Tibial artery (tissue), 4 donors: ENCODE measurements around the gene GABRG3.

Source experiments
- DNase-seq, 2 donors: peaks; one replicate each; pipeline ENCODE4 v3.0.0-alpha.2; 2019
- H3K27ac ChIP-seq, 2 donors: fragments of 200-600 bp; sonication (generic) in 1 of 2; 1 replicate in 1 of 2; 2 replicates in 1 of 2; pipeline ENCODE4 v1.5.1; 2018 to 2019; ENCODE audit warnings: mild to moderate bottlenecking in 1 of 2
- H3K27me3 ChIP-seq, 2 donors: fragments of 200-600 bp; sonication (generic) in 1 of 2; one replicate each; pipeline versions ENCODE4 v1.5.1 to v1.6.0; 2016 to 2019
- H3K36me3 ChIP-seq, 3 donors: fragments of 200-600 bp; sonication (generic) in 2 of 3; one replicate each; pipeline ENCODE4 v1.5.1; 2016 to 2019; ENCODE audit warnings: mild to moderate bottlenecking in 2 of 3
- H3K4me1 ChIP-seq, 4 donors: fragments of 200-600 bp; sonication (generic) in 2 of 4; 1 replicate in 3 of 4; 2 replicates in 1 of 4; pipeline ENCODE4 v1.5.1; 2016 to 2019
- H3K4me3 ChIP-seq, 2 donors: fragments of 200-600 bp; sonication (generic) in 1 of 2; 1 replicate in 1 of 2; 2 replicates in 1 of 2; pipeline ENCODE4 v1.5.1; 2018 to 2019; ENCODE audit warnings: mild to moderate bottlenecking in 2 of 2
- H3K9me3 ChIP-seq, 3 donors: fragments of 200-600 bp; sonication (generic) in 1 of 3; one replicate each; pipeline ENCODE4 v1.5.1; 2016 to 2019
- CTCF ChIP-seq, 2 experiments: fragments of 200-600 bp in 1 of 2; fragments of 450-650 bp in 1 of 2; IDR thresholded peaks; one replicate each; pipeline ENCODE4 v1.5.1; 2017 to 2019; ENCODE audit warnings: antibody characterized with exemption in 2 of 2, mild to moderate bottlenecking in 1 of 2, moderate library complexity in 1 of 2
- intact Hi-C: fragments of 100-400 bp; cut with DNase I; formaldehyde crosslinking; loops from one replicate; pipeline ENCODE4 v1.15.0; 2023; ENCODE audit warnings: low total_unique reads

Gene GABRG3

GRCh38 chr15:27220199-27220598, 249.2 kb downstream of the GABRG3 start:
- Histone ChIP-seq H3K4me1 (peaks cover 0 to 11% (median 0%) of the 10 kb centered on the region in 4 donors), H3K27ac (no peak overlapping the region), H3K4me3 (no peak overlapping the region), H3K36me3 (no peaks in the 10 kb centered on the region), H3K9me3 (no peaks in the 10 kb centered on the region), H3K27me3 (no peaks in the 10 kb centered on the region)
- DNase-seq: no peak
- intact Hi-C loops: no loop called here
- no peak for TF ChIP-seq CTCF (IDR thresholded peaks at IDR 0.05)

GRCh38 chr15:27222479-27222878, 251.5 kb downstream of the GABRG3 start:
- no peak overlapping the region for H3K4me3 ChIP-seq
- intact Hi-C loops: no loop called here
- no peaks in the 10 kb centered on the region for H3K27me3 ChIP-seq
- TF ChIP-seq CTCF (IDR thresholded peaks at IDR 0.05): no peak
- no peaks in the 10 kb centered on the region for H3K36me3 ChIP-seq
- H3K9me3 ChIP-seq: no peaks in the 10 kb centered on the region
- H3K4me1 ChIP-seq: peaks cover 0 to 11% (median 0%) of the 10 kb centered on the region in 4 donors
- DNase-seq: no peak
- H3K27ac ChIP-seq: no peak overlapping the region

DNA sequence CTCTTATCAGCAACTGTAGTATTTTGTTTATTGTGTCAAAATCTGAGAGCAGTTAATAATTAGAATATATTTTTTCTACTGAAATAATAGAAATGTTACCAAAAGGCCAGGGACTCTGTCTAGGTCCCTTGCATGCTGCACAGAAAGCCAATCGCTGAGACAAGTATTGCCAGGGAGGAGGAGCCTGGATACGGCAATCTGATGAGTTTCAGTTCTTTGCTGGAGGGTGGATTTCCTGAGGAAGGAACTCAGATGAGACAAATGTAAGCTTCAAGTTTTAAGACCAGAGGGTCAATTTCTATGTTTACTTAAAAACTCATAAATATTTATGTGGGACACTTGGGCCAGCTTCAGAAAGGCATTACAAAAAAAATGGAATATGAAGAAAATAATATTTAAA, 252.2 kb downstream of the GABRG3 start:
- Histone ChIP-seq H3K27ac (no peak overlapping the region), H3K4me3 (no peak overlapping the region), H3K4me1 (peaks cover 0 to 11% (median 0%) of the 10 kb centered on the region in 4 donors), H3K36me3 (no peaks in the 10 kb centered on the region), H3K9me3 (no peaks in the 10 kb centered on the region), H3K27me3 (no peaks in the 10 kb centered on the region)
- intact Hi-C loops: no loop called here
- no peak for TF ChIP-seq CTCF (IDR thresholded peaks at IDR 0.05)
- DNase-seq: no peak

- intact Hi-C loops: no loop called here
- Histone ChIP-seq H3K36me3 (no peaks in the 10 kb centered on the region), H3K9me3 (no peaks in the 10 kb centered on the region), H3K27ac (no peak overlapping the region), H3K27me3 (no peaks in the 10 kb centered on the region), H3K4me1 (no peaks in the 10 kb centered on the region), H3K4me3 (no peak overlapping the region)
- no peak for DNase-seq
- no peak for TF ChIP-seq CTCF (IDR thresholded peaks at IDR 0.05)
Observed at GRCh38 chr15:27231811-27232210, 260.8 kb downstream of the GABRG3 start.

- DNase-seq: no peak
- Histone ChIP-seq H3K27me3 (no peaks in the 10 kb centered on the region), H3K9me3 (no peaks in the 10 kb centered on the region), H3K4me1 (no peaks in the 10 kb centered on the region), H3K36me3 (no peaks in the 10 kb centered on the region), H3K4me3 (no peak overlapping the region), H3K27ac (no peak overlapping the region)
- TF ChIP-seq CTCF (IDR thresholded peaks at IDR 0.05): no peak
- intact Hi-C loops: no loop called here
Observed at GRCh38 chr15:27232876-27233275, 261.9 kb downstream of the GABRG3 start.

DNA sequence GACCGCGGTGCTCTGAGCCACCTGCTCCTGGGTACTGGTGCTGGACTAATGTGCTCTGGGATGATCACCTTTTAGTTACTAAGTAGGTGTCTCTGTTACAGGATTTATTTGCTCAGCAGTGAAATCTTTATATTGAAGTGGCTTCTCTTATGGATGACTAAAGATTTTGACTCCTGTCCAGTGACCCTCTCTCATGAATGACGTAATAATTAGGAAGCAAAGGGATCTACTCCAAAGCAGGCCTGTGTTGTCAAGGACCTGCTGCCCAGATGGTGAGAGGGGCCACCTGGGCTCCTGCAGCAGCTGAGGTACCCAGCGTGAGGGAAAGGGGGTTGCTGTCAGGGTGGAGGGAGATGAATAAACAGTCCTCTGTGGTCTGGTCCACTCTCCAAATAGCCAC, 263.6 kb downstream of the GABRG3 start:
- Histone ChIP-seq H3K4me3 (no peak overlapping the region), H3K36me3 (no peaks in the 10 kb centered on the region), H3K27me3 (no peaks in the 10 kb centered on the region), H3K27ac (no peak overlapping the region), H3K4me1 (no peaks in the 10 kb centered on the region), H3K9me3 (no peaks in the 10 kb centered on the region)
- no peak for DNase-seq
- TF ChIP-seq CTCF (IDR thresholded peaks at IDR 0.05): no peak
- intact Hi-C loops: no loop called here
